DOHH2 (cell line): ENCODE data around the gene IL17RA.

Experiments used
- CTCF ChIP-seq: fragments of 200-600 bp; sonication (generic); IDR thresholded peaks from one replicate; pipeline ENCODE4 v1.5.1; 2014; ENCODE audit warnings: antibody characterized with exemption, mild to moderate bottlenecking, low read depth, low read length; ENCODE audit not compliant: poor library complexity, severe bottlenecking
- EZH2phosphoT487 ChIP-seq: fragments of 200-600 bp; sonication (generic); IDR thresholded peaks from 2 replicates; pipeline ENCODE4 v1.6.1; 2017; ENCODE audit warnings: borderline replicate concordance, mild to moderate bottlenecking, antibody characterized with exemption, low read length, moderate library complexity, mixed read lengths

GRCh38 chr22:17119481-17120202 is 34.8 kb downstream of the IL17RA start:
- TF ChIP-seq CTCF (peak; percentile 64), EZH2phosphoT487 (no peak)
